Right hindlimb (tissue), 1 donor: ENCODE results near the gene CLTA.

Source experiments
- DNase-seq: peaks from one replicate; pipeline ENCODE4 v3.0.0-alpha.2; 2018

CLTA gene, protein sequence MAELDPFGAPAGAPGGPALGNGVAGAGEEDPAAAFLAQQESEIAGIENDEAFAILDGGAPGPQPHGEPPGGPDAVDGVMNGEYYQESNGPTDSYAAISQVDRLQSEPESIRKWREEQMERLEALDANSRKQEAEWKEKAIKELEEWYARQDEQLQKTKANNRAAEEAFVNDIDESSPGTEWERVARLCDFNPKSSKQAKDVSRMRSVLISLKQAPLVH

GRCh38 chr9:36190388-36191289 is at the start of gene CLTA:
CLTA (plus strand) TSS chr9:36190921; CDS start chr9:36191057, 136 bp downstream.
- DNase-seq, result peak; percentile 98

DNA sequence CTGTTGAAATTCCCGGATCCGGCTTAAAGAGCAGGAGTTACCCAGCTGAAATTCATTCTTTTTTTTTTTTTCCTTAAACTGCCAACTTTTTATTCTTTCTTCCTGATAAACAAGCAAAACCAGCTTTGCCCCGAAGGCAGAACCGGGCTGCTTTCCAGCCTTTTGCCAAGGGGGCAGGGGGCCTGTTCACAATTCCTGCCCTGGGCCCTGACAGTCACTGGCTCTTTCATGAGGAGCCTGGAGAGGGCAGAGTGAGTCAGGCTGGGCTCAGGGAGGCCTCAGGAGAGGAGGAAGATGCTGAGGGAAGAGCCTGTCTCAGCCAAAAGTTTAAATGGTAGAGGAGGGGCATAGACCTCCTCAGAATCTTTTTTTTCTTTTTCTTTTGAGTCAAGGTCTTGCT is 49.4 kb upstream of the CLTA start:
- DNase-seq, result no peak

DNA sequence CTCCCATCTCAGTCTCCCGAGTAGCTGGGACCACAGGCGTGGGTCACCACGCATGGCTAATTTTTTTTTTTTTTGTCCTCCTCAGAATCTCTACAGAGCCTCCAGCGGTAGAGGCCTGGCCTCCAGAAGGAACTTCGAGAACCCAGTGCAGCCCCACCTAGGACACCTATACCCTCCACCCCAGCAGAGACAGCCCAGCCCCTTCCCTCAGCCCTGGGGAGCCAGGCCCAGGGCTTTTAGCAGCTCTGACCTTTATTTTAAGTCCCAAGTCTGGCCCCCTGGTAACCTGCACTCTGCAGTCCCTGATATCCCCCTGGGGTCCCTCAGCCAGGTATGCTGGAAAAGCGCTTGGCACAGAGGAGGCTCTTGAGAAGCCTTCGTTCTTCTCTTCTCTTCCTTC is 49.0 kb upstream of the CLTA start:
- no peak for DNase-seq

DNA sequence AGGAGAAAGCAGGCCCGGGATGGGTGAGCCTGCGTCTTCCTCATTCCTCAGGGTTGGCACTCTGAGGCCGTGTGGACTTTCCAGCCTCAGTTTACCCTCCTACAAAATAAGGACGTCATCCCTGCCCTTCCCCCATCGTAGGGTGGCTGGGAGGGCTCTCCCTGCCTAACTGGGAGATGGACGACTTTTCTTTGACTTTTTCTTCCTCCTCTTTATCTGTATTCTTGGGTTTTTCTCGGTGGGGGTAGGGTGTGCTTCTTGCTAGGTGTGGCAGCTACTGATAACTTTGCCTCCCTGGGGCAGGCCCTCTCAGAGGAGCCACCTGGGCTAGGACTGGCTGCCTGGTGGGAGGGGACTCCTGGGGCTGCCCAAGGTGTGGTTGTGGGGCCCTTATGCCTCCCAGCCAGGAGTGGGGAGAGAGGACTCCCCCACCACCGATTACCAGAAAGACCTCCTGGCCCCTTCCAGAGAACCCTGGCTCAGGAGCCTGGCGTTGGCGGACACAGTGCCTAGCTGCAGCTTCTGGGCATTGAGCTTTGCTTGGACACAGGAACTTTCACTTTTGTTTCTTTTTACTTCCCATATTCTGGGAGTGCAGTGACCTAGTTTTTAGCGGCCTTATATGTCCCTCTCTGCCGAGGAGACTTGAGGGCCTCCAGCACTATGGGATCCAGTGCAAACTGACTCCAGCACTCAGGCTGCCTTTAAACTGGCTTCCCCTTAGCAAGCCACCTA is 48.0 kb upstream of the CLTA start:
- DNase-seq, result no peak

GRCh38 chr9:36143245-36143641 is 47.5 kb upstream of the CLTA start:
- DNase-seq, result no peak

- no peak for DNase-seq
Observed at GRCh38 chr9:36144309-36145232, 46.1 kb upstream of the CLTA start.

GRCh38 chr9:36145970-36146369 is 44.8 kb upstream of the CLTA start:
- DNase-seq, result no peak

DNA sequence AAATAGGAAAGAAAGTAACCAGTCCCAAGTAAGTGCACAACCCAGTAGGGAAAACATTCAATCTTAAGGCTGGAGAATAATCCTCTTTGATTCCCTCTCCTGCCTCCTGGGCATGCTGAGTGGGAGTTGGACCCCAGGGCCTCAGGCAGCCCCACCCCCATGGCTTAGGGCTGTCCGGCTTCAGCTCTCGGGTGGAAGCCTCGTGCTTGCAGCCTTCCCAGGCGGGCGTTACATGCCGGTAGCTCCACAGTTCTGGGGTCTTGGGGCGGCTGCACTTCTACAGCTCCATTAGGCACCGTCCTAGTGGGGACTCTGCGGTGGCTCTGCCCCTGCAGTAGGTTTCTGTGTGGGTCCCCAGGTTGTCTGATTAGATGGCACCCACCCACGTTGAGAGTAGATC is 44.1 kb upstream of the CLTA start:
- DNase-seq, result no peak

- no peak for DNase-seq
Observed at GRCh38 chr9:36147441-36148175, 43.1 kb upstream of the CLTA start.

- peak; percentile 91 for DNase-seq
Observed at GRCh38 chr9:36148311-36149051, 42.2 kb upstream of the CLTA start.

- DNase-seq, result no peak
Observed at GRCh38 chr9:36149197-36149596, 41.5 kb upstream of the CLTA start.

DNA sequence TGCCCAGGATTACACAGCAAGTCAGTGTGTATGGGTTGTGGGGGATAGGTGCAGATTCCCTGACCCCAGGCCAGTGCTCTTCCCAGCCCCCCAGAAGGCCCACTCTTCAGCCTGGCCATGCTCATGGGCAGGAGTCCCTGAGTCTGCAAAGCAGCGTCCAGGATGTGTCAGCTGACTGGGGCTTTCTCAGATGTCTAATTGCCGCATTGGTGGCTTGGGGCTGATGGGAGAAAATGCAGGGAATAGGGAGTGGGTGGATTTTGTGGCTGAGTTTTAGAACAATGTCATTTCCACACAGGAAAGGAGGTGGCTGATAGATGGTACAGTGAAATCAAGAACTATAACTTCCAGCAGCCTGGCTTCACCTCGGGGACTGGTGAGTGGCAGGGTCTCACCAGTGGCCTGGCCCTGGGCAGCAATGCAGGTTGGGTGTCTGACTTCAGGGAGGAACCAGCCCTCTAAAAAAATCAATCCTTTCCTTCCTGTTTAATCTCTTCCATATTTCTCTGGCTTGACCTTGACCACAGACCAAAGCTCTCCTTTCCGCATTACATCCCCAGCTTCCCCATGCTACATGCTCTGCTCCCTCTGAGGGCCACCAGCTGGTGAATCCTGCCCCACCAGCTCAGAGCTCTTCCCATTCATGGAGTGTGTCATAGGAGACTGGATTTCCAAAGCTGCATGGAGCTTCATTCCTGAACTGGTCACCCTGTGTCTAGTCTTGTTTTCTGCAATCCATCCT is 40.0 kb upstream of the CLTA start:
- no peak for DNase-seq

DNA sequence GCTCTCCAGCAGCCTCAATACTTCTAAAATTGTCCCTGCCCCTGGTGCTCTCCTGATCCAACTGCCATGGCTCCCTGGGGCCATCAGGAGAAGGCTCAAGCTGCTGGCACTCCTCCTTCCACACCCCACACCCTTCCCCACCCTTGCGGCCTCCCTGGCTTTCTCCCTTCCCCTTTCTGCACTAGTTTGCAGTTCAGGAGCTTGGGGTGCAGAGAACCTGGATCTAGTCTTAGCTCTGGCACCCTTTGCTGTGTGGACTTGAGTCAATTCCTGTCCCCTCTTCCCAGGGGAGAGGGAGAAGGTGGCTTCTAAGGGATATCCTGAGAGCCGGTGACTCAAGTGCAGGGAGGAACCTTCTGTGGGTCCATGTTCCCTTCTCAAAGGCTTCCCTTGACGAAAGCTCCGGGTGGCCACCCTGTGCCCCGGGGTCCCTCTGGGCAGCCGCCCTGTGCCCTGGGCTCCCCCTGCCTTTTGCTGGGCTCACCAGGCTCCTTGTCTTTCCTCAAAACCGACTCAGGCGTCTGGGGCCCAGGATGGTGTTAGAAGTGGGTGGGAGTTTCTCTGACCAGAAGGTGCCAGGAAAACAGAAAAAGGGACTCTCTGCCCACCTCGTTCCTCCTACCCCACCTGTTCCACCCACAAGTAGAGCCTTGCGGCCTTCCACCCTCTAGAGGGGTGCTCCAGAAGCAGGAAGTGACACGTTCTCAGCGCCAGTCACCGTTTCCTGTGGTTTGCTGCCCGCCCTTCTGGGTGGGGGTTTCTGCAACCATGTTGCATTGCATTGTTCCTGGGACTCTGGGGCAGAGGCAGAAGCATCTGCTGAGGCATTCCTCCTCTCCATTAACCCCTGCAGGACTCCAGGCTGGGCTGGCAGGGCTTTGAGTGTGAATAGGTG is 39.2 kb upstream of the CLTA start:
- DNase-seq, result no peak

DNA sequence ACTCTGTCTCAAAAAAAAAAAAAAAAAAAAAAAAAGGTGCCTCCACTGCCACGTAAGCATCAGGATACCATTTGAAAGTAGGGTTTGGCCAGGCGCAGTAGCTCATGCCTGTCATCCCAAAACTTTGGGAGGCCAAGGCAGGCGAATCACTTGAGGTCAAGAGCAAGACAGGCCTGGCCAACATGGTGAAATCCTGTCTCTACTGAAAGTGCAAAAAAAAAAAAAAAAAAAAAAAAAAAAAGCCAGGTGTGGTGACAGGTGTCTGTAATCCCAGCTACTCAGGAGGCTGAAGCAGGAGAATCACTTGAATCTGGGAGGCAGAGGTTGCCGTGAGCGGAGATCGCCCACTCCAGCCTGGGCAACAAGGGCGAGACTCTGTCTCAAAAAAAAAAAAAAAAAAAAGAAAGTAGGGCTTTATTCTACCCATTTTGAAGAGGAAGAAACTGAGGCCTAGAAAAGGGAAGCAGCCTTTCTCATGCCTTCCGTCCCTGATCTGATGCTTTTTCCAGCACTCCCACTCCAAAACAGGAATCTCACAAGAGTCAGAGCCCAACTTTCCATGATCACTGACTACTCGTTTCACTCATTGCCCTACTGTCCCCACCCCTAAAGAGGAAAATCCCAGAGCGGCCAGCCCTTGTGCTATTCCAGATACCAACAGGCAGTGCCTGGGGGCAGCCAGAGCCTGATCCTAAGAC is 37.8 kb upstream of the CLTA start:
- DNase-seq, result no peak

DNA sequence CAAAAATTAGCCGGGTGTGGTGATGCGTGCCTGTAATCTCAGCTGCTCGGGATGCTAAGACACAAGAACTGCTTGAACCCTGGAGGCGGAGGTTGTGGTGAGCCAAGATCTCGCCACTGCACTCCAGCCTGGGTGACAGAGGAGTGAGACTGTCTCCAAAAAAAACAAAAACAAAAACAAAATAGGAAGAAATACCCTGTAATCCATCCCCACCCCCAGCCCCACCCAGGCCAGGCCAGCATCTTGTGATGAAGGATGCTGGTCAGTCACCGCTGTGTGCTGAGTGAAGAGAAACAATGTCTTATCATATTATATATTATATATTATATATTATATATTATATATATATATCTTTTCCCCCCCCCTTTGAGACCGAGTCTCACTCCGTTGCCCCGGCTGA is 37.0 kb upstream of the CLTA start:
- DNase-seq, result no peak

GRCh38 chr9:36154331-36154952 is 36.3 kb upstream of the CLTA start:
- peak; percentile 81 for DNase-seq

DNA sequence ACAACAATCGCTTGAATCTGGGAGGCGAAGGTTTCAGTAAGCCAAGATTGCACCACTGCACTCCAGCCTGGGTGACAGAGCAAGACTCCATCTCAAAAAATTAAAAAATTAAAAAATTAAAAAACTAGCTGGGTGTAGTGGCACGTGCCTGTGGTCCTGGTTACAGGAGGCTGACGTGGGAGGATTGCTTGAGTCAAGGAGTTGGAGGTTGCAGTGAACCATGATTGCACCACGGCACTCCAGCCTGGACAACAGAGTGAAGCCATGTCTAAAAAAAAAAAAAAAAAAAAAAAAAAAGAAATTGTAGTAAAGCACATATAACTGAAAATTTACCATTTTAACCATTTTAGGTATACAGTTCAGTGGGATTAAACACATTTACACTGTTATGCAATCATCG is 34.6 kb upstream of the CLTA start:
- DNase-seq, result no peak

- no peak for DNase-seq
Observed at GRCh38 chr9:36158122-36158521, 32.6 kb upstream of the CLTA start.
